Measurements from ENCODE around the gene SMYD3. TPM values are rescaled to one million over a fixed set of nuclear protein-coding genes. Genes with fewer than 3 reads are reported as not detected.

Gene SMYD3
- total RNA-seq, 1 donor from 2014 or later: 24.2 TPM

DNA sequence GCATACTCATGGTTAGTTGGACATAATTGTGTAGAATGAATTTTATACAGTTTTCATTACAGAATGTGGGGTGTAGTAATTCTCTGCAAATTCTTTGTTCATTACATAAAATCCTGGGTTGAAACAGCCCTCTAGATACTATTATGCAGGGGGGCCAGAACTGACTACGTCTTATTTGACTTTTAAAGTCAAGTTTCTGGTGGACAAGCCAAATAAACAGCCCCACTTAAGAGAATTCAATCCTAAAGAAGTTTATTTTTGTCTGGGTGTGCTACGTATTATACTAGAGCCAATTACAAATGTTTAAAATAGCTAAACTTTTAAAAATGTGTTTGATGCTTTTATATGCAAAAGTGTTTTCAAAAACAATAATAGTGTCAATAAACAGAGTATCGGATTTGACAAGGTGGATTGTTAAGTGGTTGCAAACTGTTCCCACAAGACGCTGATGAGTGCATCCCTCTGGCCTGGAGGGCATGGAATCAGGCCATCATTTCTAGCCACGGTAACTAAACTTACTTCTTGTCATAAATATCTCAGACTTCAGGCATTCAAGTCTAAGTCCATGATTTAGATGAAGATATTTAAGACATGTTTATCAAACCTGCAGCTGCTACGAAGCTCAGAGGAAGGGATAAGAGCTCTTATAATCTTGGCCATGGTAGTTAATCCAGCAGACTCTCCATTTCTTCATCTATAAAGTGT, 706.0 kb downstream of the SMYD3 start:
- H3K36me3 Mint-ChIP-seq (ENCODE audit: low read depth): no peaks in the 10 kb centered on the region
- no peak for DNase-seq (ENCODE audit: low read depth, low spot score)
- no peaks in the 10 kb centered on the region for H3K9me3 Mint-ChIP-seq
- H3K4me1 Mint-ChIP-seq: no peaks in the 10 kb centered on the region
- no peak overlapping the region for H3K4me3 Mint-ChIP-seq
- TF ChIP-seq, protein P1, sequence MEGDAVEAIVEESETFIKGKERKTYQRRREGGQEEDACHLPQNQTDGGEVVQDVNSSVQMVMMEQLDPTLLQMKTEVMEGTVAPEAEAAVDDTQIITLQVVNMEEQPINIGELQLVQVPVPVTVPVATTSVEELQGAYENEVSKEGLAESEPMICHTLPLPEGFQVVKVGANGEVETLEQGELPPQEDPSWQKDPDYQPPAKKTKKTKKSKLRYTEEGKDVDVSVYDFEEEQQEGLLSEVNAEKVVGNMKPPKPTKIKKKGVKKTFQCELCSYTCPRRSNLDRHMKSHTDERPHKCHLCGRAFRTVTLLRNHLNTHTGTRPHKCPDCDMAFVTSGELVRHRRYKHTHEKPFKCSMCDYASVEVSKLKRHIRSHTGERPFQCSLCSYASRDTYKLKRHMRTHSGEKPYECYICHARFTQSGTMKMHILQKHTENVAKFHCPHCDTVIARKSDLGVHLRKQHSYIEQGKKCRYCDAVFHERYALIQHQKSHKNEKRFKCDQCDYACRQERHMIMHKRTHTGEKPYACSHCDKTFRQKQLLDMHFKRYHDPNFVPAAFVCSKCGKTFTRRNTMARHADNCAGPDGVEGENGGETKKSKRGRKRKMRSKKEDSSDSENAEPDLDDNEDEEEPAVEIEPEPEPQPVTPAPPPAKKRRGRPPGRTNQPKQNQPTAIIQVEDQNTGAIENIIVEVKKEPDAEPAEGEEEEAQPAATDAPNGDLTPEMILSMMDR (conservative IDR thresholded peaks at IDR 0.05): no peak
- H3K27me3 Mint-ChIP-seq (ENCODE audit: low read depth): no peaks in the 10 kb centered on the region
- H3K27ac Mint-ChIP-seq (ENCODE audit: unreplicated experiment): no peak overlapping the region

DNA sequence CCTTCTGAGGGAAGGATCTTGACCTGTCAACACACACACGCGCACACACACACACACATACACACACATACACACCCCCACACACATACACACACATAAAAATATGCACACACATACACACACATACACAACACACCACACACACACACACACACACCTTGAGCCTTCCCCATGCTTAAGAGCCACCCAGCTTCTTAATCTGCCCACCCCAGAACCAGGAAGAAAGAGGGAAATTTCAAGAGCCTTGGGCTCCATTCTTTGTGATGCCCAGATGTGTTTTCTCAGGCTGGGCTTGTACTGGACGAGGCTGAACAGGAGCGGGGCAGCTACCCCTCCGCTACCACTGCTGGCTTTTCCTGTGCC, 708.7 kb downstream of the SMYD3 start:
- H3K4me3 Mint-ChIP-seq: no peak overlapping the region
- DNase-seq (ENCODE audit: low read depth, low spot score): no peak
- H3K27ac Mint-ChIP-seq (ENCODE audit: unreplicated experiment): no peak overlapping the region
- H3K36me3 Mint-ChIP-seq (ENCODE audit: low read depth): no peaks in the 10 kb centered on the region
- TF ChIP-seq, protein P1 (conservative IDR thresholded peaks at IDR 0.05): no peak
- no peaks in the 10 kb centered on the region for H3K9me3 Mint-ChIP-seq
- no peaks in the 10 kb centered on the region for H3K27me3 Mint-ChIP-seq (ENCODE audit: low read depth)
- H3K4me1 Mint-ChIP-seq: no peaks in the 10 kb centered on the region

DNA sequence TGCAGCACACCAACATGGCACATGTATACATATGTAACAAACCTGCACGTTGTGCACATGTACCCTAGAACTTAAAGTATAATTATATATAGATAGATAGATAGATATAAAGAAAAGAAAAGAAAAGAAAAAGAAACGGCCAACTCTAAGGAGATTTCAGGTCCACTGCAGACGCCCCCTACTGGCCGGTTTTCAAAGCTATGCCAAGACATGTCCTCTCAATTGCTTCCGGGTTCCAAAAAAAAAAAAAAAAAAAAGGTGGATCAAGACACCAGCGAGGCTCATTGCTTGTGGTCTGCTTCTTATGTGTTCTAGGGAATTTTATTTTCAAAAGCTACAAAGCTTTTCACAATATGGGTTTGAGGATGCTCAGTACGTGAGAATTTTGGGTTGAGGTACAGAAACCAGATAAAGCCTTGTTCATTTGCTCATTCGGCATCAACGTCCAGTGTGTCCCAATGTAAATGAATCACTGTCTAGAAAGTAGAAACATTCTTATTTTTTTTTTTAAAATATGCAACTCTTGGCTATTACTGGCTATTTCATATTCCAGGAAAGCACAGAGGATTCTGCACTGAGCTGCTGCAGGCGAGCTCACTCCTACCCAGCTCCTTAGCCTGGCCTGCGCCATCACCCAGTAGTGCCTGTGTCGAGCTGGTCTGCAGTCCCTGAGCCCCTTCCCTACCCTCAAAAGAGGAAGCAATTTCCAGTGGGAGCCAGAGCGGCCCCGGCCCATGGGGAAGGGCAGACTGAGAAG, 709.3 kb downstream of the SMYD3 start:
- Mint-ChIP-seq H3K9me3 (no peaks in the 10 kb centered on the region), H3K27ac (ENCODE audit: unreplicated experiment) (no peak overlapping the region), H3K36me3 (ENCODE audit: low read depth) (no peaks in the 10 kb centered on the region), H3K27me3 (ENCODE audit: low read depth) (no peaks in the 10 kb centered on the region), H3K4me1 (no peaks in the 10 kb centered on the region), H3K4me3 (no peak overlapping the region)
- peak; percentile 31 for DNase-seq (ENCODE audit: low read depth, low spot score)
- TF ChIP-seq, protein P1 (conservative IDR thresholded peaks at IDR 0.05): peak; percentile 54

DNA sequence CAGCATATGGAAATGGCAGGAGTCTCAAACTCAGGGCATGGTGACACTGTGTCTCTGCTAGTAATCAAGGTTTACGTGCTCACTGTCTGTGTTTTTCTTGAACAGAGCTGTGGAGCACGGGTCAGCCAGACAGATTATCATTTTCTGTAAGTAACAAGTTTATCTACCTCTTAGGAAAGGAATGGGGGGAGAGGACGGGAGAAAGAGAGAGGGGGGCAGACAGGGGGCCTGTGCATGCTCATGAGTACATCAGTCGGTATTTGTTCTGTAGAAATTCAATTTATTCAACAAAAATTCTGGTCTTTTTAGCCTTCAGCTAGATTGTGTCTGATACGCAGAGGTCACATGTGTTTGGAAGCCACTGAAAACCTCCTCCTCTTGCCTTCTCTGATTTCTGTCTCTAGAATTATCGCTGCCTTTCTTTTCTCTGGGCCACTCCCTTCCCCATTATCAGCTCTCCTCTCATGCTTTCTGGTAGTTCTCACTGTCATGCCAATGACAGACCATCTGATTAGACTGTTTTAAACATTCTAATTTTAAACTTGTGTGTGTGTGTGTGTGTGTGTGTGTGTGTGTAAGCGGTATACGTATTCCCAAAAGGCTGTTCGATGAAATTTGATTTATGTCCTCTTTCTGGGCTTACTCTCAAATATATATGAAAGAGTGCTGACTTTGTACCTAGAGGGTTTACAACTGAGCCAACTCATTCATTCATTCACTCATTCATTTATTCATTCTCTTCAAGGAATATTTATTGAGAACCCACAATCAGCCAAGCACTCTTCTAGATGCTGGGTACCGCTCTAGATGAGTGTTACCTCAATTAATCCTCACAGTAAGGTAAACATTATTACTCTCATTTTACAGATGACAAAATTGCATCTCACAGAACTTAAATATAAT, 715.4 kb downstream of the SMYD3 start:
- no peak for DNase-seq (ENCODE audit: low read depth, low spot score)
- Mint-ChIP-seq H3K4me3 (no peak overlapping the region), H3K27ac (ENCODE audit: unreplicated experiment) (no peak overlapping the region), H3K9me3 (no peaks in the 10 kb centered on the region), H3K4me1 (no peaks in the 10 kb centered on the region), H3K27me3 (ENCODE audit: low read depth) (no peaks in the 10 kb centered on the region), H3K36me3 (ENCODE audit: low read depth) (no peaks in the 10 kb centered on the region)
- TF ChIP-seq, protein P1 (conservative IDR thresholded peaks at IDR 0.05): no peak

DNA sequence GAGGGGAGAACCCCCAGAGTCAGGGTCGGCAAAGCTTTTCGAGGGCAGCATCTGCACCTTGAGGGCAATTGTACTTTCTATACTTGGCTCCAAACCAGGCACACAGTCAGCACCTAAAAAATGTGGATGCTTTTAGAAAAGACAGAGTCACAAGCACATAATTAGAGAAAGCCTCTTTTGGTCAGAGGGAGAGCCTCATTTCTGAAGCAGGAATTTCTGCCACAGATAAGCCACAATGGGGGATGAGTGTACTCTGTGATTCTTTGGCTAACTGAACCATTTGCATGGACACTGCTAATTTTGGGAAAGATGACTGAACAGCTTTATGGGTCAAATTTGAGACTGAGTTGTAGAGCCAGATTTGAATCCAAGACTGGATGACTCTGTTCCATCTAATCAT, 716.6 kb downstream of the SMYD3 start:
- no peaks in the 10 kb centered on the region for H3K4me1 Mint-ChIP-seq
- no peak overlapping the region for H3K4me3 Mint-ChIP-seq
- H3K36me3 Mint-ChIP-seq (ENCODE audit: low read depth): no peaks in the 10 kb centered on the region
- no peaks in the 10 kb centered on the region for H3K9me3 Mint-ChIP-seq
- H3K27me3 Mint-ChIP-seq (ENCODE audit: low read depth): no peaks in the 10 kb centered on the region
- H3K27ac Mint-ChIP-seq (ENCODE audit: unreplicated experiment): no peak overlapping the region
- DNase-seq (ENCODE audit: low read depth, low spot score): no peak
- TF ChIP-seq, protein P1 (conservative IDR thresholded peaks at IDR 0.05): no peak
